ENCODE data around the gene AMACR. TPM values are rescaled to one million over a fixed set of nuclear protein-coding genes. Genes with fewer than 3 reads are reported as not detected.

AMACR gene
- total and polyA plus RNA-seq, 2 donors (not counting 3 experiments of a cell fraction or from before 2014, with no cell fraction given) = 6.7 to 8.7 TPM

- Histone ChIP-seq H3K79me2 (ENCODE audit: control insufficient read depth, insufficient read depth, low read length) (no peaks in the 10 kb centered on the region), H2AFZ (ENCODE audit: low read depth, low read length) (no peak overlapping the region), H4K20me1 (replicated peaks; ENCODE audit: control insufficient read depth, extremely low read depth, insufficient read depth, low read length) (no peaks in the 10 kb centered on the region), H3K9ac (replicated peaks; ENCODE audit: extremely low read depth, insufficient read depth, low read length) (no peak overlapping the region), H3K4me1 (ENCODE audit: control insufficient read depth, extremely low read depth, insufficient read depth, low read length) (no peaks in the 10 kb centered on the region), H3K36me3 (ENCODE audit: control insufficient read depth in 2 of 2, extremely low read depth in 1 of 2, insufficient read depth in 2 of 2, low read length in 2 of 2) (peaks cover 0 to 6% of the 10 kb centered on the region in 2 experiments), H3K4me3 (replicated peaks in 1 of 3; ENCODE audit: insufficient read depth in 1 of 3, low read depth in 1 of 3, low read length in 3 of 3) (no peak overlapping the region), H3K27ac (ENCODE audit: insufficient read depth, low read depth, low read length) (no peak overlapping the region), H3K9me3 (replicated peaks; ENCODE audit: control insufficient read depth, insufficient read depth, low read length) (no peaks in the 10 kb centered on the region), H3K27me3 (ENCODE audit: control insufficient read depth in 2 of 2, insufficient read depth in 2 of 2, low read length in 2 of 2) (no peaks in the 10 kb centered on the region), H3K4me2 (ENCODE audit: insufficient read depth, low read length) (no peak overlapping the region), H3K9me1 (replicated peaks; ENCODE audit: control insufficient read depth, extremely low read depth, insufficient read depth, low read length) (no peaks in the 10 kb centered on the region)
- intact Hi-C loops (cut with micrococcal nuclease) = no loop called here
- BruUV-seq (replicated peaks) = no TSS peak
- dilution Hi-C loops (cut with MboI; ENCODE audit: extremely low pct_ligation_motif_present, low sequenced_read_pairs) = no loop called here
- no peak for TF ChIP-seq MYC (IDR thresholded peaks at IDR 0.05; ENCODE audit: low read depth, low read length)
- TF ChIP-seq POLR2A (IDR thresholded peaks at IDR 0.05; ENCODE audit: low read depth, low read length) = no peak
- TF ChIP-seq MAX (IDR thresholded peaks at IDR 0.05; ENCODE audit: insufficient read depth, insufficient read length) = no peak
- TF ChIP-seq GATA2 (IDR thresholded peaks at IDR 0.05; ENCODE audit: insufficient read depth, insufficient read length, low read depth, low read length) = no peak
- no peak for TF ChIP-seq JUN (IDR thresholded peaks at IDR 0.05; ENCODE audit: borderline replicate concordance, insufficient read depth, insufficient read length, low read depth)
- no peak for TF ChIP-seq CTCF (IDR thresholded peaks at IDR 0.05; ENCODE audit: extremely low read depth in 1 of 2, insufficient read depth in 1 of 2, low read depth in 1 of 2, low read length in 2 of 2)
- no peak for TF ChIP-seq FOS (IDR thresholded peaks at IDR 0.05; ENCODE audit: borderline replicate concordance, insufficient read depth, low read length)
- no peak for TF ChIP-seq POLR2AphosphoS5 (IDR thresholded peaks at IDR 0.05; ENCODE audit: insufficient read depth, low read depth, low read length)
- no peak for TF ChIP-seq EZH2 (IDR thresholded peaks at IDR 0.05; ENCODE audit: borderline replicate concordance, low read depth, low read length, severe bottlenecking)
- DNase-seq (ENCODE audit: low read depth, low spot score) (no peak), FAIRE-seq (no peak)
- CTCF ChIA-PET = interaction anchor here (0.8 to 1.5 kb wide), 2 partner anchors 461 to 464 kb away, joined by 3 read pairs; no protein-coding TSS in a partner anchor
- POLR2A ChIA-PET = no interaction called here
Observed at GRCh38 chr5:33999978-34000377, 7.9 kb downstream of the AMACR start.
